22Rv1 (cell line): ENCODE data around the gene SPTLC3.

Experiments used
- CTCF ChIP-seq: fragments of 450-650 bp; IDR thresholded peaks from 2 replicates; pipeline ENCODE4 v1.5.1; 2017; ENCODE audit warnings: mild to moderate bottlenecking
- ZFX ChIP-seq: fragments of 450-650 bp; IDR thresholded peaks from 2 replicates; pipeline ENCODE4 v1.6.1; 2017; ENCODE audit warnings: antibody characterized with exemption, borderline replicate concordance

- TF ChIP-seq CTCF (no peak), ZFX (no peak)
Observed at GRCh38 chr20:13165203-13165602, 156.4 kb downstream of the SPTLC3 start.
